ENCODE data around the gene UBE2E2.

The UBE2E2 gene

GRCh38 chr3:23288286-23288685 is 85.2 kb downstream of the UBE2E2 start:
- no peak for FAIRE-seq

- FAIRE-seq = no peak
Measured at GRCh38 chr3:23288715-23289114, 85.6 kb downstream of the UBE2E2 start.

DNA sequence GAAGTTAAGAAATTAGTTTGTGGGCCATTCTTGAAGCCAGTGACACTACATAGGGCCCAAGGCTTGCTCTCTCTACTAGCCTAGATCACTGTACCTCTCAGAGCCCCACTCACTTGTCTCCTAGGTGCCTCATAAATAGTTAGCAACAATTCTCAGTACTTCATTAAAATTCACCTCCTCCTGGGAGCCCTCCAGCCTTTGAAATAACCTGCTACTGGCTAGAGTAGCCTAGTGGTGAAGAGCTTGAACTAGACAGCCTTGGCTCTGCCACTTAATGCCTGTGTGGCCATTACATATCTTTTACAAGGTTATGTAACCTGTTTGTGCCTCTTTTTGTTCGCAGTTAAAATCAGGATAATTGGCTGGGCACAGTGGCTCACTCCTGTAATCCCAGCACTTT is 89.3 kb downstream of the UBE2E2 start:
- no peak for FAIRE-seq

DNA sequence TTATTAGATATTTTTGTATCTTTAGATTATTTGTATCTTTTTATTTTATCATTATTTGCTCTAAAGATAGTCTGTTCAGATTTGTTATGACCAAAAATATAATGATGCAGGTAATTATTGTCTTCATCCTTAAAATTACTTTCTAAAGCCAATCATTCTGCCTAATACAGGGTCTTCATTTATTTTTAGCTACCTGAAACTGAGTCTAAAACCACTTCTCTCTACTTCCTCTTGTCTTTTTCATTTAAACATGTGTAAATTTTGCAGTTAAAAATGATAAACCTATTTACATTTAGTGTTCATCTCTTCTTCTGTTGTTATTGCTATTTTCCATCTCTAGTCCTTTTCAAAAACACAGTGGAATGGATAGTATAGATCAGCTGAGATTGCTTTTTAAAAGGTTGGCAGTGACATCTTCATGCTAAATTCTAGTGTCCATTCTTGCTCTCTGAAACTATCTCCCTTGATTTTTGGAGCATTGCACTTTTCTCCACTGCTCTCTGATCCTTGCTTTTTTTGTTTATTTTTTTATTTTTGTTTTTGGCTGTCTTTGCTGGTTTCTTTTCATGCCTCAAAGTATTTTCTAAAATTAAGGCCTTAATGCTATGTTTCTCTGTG is 91.8 kb downstream of the UBE2E2 start:
- FAIRE-seq = no peak

- no peak for FAIRE-seq
Measured at GRCh38 chr3:23301819-23302218, 98.7 kb downstream of the UBE2E2 start.

DNA sequence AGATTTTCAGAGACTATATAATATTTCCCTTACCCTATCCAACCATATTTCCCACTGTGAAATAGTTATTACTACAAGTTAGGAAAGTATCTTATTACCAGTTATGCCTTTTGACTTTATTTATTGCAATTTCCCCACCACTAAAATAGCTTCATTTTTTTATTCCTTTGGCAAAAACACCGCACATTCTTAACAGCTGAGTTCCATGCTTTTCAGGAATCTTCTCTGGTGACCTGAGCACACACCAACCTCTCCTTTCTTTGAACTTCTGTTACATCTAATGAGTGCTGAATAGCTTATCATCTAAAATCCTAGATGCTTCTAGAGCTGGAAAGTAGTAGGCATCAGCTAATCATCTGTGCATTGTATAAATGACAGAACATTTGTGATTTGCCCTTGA is 99.1 kb downstream of the UBE2E2 start:
- FAIRE-seq = no peak

DNA sequence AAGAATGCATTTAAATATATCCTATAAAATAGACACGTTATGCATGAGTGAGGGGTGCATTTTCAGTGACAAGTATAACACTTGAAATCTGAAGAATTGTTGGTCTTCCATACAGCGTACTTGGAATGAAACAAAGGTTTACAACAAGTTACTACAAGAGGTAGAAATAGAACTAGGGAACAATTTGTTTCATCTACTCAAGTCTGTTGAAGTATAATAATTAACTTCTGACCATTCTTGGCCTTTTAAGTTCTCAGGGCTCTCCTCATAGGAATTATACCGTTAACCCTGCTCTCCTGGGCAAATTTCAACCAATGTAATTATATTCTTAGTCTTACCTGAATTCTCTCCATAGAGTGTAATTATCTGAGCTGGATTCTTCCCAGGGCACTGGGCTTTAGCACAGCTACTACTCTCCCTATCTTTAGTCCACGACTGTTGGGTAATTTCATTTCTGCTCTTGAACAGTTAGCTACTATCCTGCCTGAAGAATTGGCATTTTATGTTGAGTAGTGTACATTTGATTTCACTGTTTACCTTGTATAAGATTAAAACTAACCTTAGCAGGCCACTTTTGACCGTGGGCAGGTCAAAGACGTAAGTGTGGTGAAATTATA is 100.6 kb downstream of the UBE2E2 start:
- no peak for FAIRE-seq

- no peak for FAIRE-seq
Measured at GRCh38 chr3:23304424-23304823, 101.3 kb downstream of the UBE2E2 start.

DNA sequence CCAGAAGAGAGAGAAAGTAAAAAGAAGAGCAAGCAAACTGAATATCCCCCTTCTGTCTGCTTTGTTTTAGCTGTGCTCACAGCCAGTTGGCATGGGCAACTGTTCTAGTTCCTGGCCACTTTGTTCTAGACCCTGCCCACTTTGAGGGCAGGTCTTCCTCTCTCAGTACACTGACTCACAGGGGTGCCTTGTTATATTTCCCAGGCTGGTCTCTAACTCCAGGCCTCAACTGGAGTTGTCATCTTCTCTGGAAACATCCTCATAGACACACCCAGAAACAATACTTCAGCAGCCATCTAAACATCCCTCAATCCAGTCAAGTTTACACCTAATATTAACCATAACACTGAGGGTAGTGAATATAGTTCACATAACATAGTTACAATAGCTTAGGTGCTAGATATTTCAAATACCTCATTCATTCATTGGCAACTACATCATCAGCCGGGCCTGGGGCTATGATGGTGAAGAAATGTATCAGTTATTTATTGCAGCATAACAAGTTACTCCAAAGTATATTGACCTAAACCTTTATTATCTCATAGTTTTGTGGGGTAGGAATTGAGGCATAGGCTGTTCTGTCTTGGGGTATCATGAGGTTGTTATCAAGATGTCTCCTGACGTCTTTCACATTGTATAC is 106.0 kb downstream of the UBE2E2 start:
- no peak for FAIRE-seq

GRCh38 chr3:23312866-23313265 is 109.7 kb downstream of the UBE2E2 start:
- FAIRE-seq = no peak

- FAIRE-seq = no peak
Measured at GRCh38 chr3:23314981-23315762, 112.0 kb downstream of the UBE2E2 start.

- no peak for FAIRE-seq
Measured at GRCh38 chr3:23316924-23317323, 113.8 kb downstream of the UBE2E2 start.

- FAIRE-seq = no peak
Measured at GRCh38 chr3:23319366-23320312, 116.5 kb downstream of the UBE2E2 start.

DNA sequence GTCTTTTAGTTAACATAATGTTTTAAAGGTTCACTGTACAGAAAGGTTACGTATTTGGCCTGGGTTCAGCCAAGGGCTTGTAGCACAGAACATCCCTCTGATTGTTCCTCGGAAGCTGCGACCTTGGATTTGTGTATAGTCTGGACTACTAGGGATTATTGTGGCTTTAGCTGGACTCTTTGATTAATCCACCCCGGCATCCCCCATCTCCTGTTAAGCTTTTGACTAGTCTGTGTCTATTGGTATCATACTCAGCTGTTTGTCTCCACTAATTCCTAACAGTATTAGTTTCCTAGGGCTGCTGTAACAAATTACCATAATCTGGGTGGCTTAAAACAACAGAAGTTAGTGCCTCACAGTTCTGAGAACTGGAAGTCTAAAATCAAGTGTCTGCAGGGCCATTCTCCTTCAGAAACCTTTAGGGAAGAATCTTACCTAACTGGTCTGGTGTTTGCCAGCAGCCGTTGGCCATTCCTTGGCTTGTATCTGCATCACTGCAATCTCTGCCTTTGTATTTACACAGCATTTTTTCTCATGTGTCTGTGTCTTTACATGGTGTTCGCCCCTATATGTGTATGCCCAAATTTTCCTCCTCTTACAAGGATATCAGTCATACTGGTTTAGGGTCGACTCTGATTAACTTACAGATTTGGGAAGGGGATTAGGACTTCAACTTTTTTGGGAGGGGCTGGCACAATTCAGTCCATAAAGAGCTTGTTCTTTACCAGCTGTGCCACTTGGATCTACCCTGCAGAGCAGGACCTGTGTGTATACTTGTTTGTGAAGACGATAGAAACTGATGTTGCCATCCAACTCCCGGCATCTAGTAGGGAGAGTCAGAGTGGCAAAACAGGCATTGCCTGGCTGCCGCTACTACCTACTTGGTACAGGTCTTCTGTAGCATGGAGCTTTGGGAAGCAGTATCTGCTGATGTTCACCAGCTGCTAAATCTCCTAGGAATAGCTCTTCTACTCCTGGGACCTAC is 117.8 kb downstream of the UBE2E2 start:
- FAIRE-seq = no peak

DNA sequence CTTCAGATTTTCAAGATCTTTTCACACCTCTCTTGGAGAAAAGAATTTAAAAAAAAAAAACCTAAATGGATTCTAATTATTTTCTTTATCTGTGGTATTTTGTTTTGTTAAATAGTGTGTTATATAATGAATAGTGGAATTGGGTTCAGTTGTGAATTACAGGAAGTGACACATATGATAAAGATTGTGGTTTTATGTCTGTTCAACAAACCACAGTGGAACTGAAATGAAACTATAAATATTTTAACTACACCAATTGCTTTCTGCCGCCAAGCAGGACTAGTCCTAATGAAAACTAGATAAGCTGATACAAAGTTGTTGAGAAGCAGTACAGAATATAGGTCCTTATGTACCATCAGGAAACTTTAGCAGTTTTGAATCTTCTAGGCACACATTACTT is 121.6 kb downstream of the UBE2E2 start:
- no peak for FAIRE-seq

DNA sequence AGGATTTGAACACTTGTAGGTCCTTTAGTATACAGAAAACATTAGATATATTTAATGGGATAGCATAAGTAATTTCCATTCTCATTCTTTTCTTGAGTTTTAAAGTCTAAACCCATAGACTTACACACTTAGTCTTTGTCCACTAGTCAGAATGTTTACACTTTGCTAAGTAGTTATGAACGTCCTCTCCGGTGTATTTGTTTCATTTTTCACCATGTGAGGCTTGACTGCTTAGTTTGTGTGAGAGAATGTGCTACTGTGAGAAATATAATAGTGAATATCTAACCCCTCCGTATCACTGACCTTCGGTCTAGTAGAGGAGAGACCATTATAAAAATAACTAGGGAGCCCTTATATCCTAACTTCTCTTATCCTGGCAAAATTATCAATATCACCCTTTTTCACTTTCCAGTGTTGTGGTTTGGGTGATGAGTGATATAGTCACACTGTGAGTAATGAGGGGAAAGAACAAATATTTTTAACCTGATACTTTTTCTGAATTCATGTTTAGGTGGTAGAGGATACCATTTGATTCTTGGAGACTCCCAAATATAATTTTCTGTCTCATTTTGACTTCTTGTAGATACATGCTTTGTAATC is 122.4 kb downstream of the UBE2E2 start:
- no peak for FAIRE-seq

DNA sequence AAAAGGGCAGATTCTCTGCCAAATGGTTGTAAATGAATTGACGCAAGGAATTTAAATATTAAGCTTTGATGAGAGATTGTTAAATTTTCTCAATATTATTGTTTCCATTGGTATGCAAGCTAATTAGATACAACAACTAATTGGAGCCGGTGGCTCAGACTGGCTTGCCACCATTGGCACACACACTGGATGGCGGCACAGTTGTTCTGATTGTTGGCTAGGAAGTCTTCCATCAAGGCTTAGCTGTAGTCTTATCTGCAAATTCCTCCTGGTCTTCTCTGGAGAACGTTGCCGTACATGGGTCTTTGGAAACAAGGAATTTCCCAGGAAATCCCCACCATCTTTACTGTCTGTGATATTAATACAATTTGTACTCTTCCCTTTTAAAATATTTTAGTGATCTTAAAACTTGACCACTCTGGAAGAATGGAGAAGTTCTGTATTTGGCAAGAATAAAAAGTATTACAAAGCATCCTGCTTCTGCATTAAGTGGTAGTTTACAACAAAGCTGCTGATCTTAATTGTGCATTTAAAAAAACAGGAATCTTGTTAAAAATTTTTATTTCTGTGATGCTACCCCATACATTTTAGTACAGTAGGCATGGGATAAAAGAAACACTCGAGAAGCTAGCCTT is 126.5 kb downstream of the UBE2E2 start:
- FAIRE-seq = no peak

DNA sequence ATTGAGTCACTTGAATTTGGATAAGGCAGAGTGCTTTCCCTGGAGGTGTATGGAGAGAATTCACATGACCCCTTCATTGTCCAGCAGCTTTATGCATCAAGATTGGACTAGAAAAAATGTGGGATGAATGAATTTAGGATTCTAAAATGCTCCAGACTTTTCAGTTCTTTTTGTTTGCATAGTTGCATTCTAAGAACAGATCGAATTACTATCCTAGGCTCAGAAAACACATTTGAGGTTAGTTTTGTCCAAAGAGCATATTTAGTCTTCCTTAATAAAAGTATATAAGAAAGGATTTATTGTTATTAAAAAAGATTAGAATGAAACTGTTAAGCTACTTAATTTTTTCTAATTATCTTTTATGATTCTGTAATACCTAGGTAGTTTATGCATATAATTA is 127.4 kb downstream of the UBE2E2 start:
- peak; percentile 61 for FAIRE-seq

DNA sequence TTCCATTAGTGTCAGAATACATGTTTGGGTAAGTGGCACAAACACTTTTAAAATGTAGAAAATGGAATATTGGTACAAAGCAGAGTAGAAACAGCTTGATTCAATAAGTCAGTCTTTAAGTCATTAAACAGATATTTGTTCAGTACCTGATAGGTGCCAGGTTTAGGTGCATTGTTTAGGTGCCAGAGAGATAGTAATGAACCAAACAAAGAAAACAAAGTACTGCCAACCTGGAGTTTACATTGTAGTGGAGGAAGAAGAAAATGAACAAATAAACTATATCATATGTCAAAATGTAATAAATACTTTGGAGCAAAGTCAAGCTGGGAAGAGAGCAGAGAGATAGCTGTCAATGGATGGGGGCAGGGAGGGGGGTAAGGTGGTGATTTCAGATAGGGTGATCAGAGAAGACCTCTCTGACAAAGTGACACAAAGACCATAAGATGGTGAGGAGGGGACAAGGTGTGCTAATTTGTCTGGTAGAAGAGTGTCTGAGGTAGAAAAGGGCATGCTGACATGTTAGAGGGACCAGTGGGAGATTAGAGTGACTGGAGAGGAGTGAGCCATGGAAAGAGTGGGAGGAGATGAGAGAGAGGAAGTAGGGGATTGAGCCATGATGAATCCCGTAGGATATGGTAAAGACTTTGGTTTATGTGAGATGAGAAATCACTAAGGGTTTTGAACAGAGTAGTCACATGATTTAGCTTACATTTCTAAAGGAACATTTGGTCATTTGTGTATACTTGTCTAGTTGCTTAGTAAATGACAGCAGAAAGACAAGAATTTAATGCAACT is 128.2 kb downstream of the UBE2E2 start:
- FAIRE-seq = no peak

Measured in colon (tissue), 2 donors.